K562 (cell line): ENCODE results near the gene NKX1-2. TPM values are rescaled to one million over a fixed set of nuclear protein-coding genes. Genes with fewer than 3 reads are reported as not detected.
A peak's percentile ranks its signal among the peaks of the same experiment; 100 is the strongest.

Source experiments
- ATAC-seq: fragments of 200-7000 bp; cut with Tn5 transposase; 3 replicates; pipeline ENCODE4 v1.9.1; 2020; ENCODE audit warnings: moderate library complexity
- BruUV-seq: library from RNA; stranded (reverse); fragments of 400-500 nt; replicated peaks from 2 replicates; lab custom pipeline; 2021; lab: Mats Ljungman, UMichigan
- CTCF ChIA-PET: fragments of 300-600 bp; formaldehyde crosslinking; extraction: SDS; loops from one replicate; lab custom pipeline; 2021; ENCODE audit warnings: low intra/inter-chr PET ratio; lab: Yijun Ruan, JAX
- POLR2A ChIA-PET: fragments of 300-600, 350-650 bp; sonication (Branson Sonifier 250); formaldehyde crosslinking; extraction: SDS; loops from one replicate; lab custom pipeline; 2021; ENCODE audit warnings: antibody characterized with exemption, inconsistent platforms; lab: Yijun Ruan, JAX
- DNase-seq, 4 experiments: peaks; one replicate each; pipeline versions ENCODE4 v3.0.0 to v3.0.0-alpha.2; 2011 to 2018; ENCODE audit warnings: low spot score in 3 of 4, mixed read lengths in 3 of 4; ENCODE audit errors: extremely low read depth in 1 of 4
- FAIRE-seq: peaks from 2 replicates; lab custom pipeline; 2011; peaks lifted over from hg19 to GRCh38; lab: Jason Lieb, UNC
- H2AFZ ChIP-seq: 2 replicates; pipeline ENCODE4 v1.6.0; 2011; ENCODE audit warnings: low read depth, low read length, control low read depth, inconsistent platforms
- H3K27ac ChIP-seq: fragments of 200-600 bp; 3 replicates; pipeline ENCODE4 v1.8.0; 2011; ENCODE audit warnings: low read depth, mild to moderate bottlenecking, control low read depth, inconsistent platforms, low read length, moderate library complexity, mixed read lengths; ENCODE audit errors: extremely low read depth
- H3K27me3 ChIP-seq, 2 experiments: fragments of 300-600 bp in 1 of 2; 2 replicates in 1 of 2; 3 replicates in 1 of 2; pipeline versions ENCODE4 v1.6.0 to v1.8.0; 2011; ENCODE audit warnings: inconsistent platforms in 2 of 2, low read length in 2 of 2, mild to moderate bottlenecking in 1 of 2, mixed read lengths in 1 of 2, moderate library complexity in 1 of 2; ENCODE audit not compliant: control insufficient read depth in 2 of 2, insufficient read depth in 2 of 2
- H3K36me3 ChIP-seq: fragments of 300-600 bp; 3 replicates; pipeline ENCODE4 v1.8.0; 2011; ENCODE audit warnings: mild to moderate bottlenecking, low read length, inconsistent platforms; ENCODE audit not compliant: control insufficient read depth, insufficient read depth
- H3K4me1 ChIP-seq, 2 experiments: fragments of 200-600 bp in 1 of 2; replicated peaks in 1 of 2; 2 replicates in 1 of 2; 3 replicates in 1 of 2; pipeline versions ENCODE4 v1.5.1 to v1.8.0; 2011; ENCODE audit warnings: inconsistent platforms in 2 of 2, low read length in 2 of 2, mild to moderate bottlenecking in 1 of 2, mixed read lengths in 1 of 2, moderate library complexity in 1 of 2; ENCODE audit not compliant: control insufficient read depth in 2 of 2, insufficient read depth in 2 of 2
- H3K4me2 ChIP-seq: 2 replicates; pipeline ENCODE4 v1.6.1; 2011; ENCODE audit warnings: low read length, control low read depth, inconsistent platforms, mixed read lengths; ENCODE audit not compliant: insufficient read depth
- H3K4me3 ChIP-seq: fragments of 200-600 bp; sonication (generic), shearing (Covaris generic); 2 replicates; pipeline ENCODE4 v1.5.1; 2016; ENCODE audit warnings: control low read depth, inconsistent platforms
- H3K79me2 ChIP-seq: fragments of 200-600 bp; 3 replicates; pipeline ENCODE4 v1.8.0; 2011; ENCODE audit warnings: low read length, inconsistent platforms; ENCODE audit not compliant: control insufficient read depth, insufficient read depth
- H3K9ac ChIP-seq, 2 experiments: 2 replicates each; pipeline versions ENCODE4 v1.6.0 to v1.6.1; 2011; ENCODE audit warnings: low read depth in 2 of 2, low read length in 2 of 2, control low read depth in 1 of 2, inconsistent platforms in 1 of 2, mild to moderate bottlenecking in 1 of 2, mixed read lengths in 1 of 2; ENCODE audit not compliant: insufficient read depth in 1 of 2
- H3K9me1 ChIP-seq: one replicate; pipeline ENCODE4 v1.6.0; 2011; ENCODE audit warnings: inconsistent platforms, mild to moderate bottlenecking, low read length, moderate library complexity; ENCODE audit not compliant: control insufficient read depth, insufficient read depth
- H3K9me3 ChIP-seq: replicated peaks from 2 replicates; pipeline ENCODE4 v1.5.1; 2011; ENCODE audit warnings: low read depth, low read length, inconsistent platforms; ENCODE audit not compliant: control insufficient read depth, insufficient read depth
- H4K20me1 ChIP-seq: replicated peaks from 2 replicates; pipeline ENCODE4 v1.6.1; 2011; ENCODE audit warnings: low read length, inconsistent platforms, mixed read lengths; ENCODE audit not compliant: control insufficient read depth, insufficient read depth
- HLTF ChIP-seq: fragments of 450-650 bp; IDR thresholded peaks from 2 replicates; pipeline ENCODE4 v1.6.1; 2016
- IFI16 ChIP-seq: fragments of 250-450 bp; sonication (Bioruptor Pico); IDR thresholded peaks from 2 replicates; pipeline ENCODE4 v2.1.2; 2022; ENCODE audit warnings: mild to moderate bottlenecking, inconsistent platforms
- KHSRP ChIP-seq: fragments of 450-650 bp; IDR thresholded peaks from 2 replicates; pipeline ENCODE4 v1.6.1; 2017
- RBFOX2 ChIP-seq: fragments of 200-400 bp; formaldehyde crosslinking; IDR thresholded peaks from 2 replicates; pipeline ENCODE4 v1.6.1; 2017; ENCODE audit warnings: low read depth, mild to moderate bottlenecking, low read length, moderate library complexity
- REST ChIP-seq, 2 experiments: fragments of 450-650 bp; formaldehyde crosslinking in 1 of 2; IDR thresholded peaks; 2 replicates each; pipeline versions ENCODE4 v1.4.0 to v1.6.1; 2014 to 2020; ENCODE audit warnings: mild to moderate bottlenecking in 2 of 2, borderline replicate concordance in 1 of 2, low read depth in 1 of 2
- SIX5 ChIP-seq, 2 experiments: IDR thresholded peaks; 2 replicates each; pipeline ENCODE4 v1.6.1; 2011; ENCODE audit warnings: low read length in 2 of 2, borderline replicate concordance in 1 of 2, low read depth in 1 of 2, mild to moderate bottlenecking in 1 of 2, moderate library complexity in 1 of 2; ENCODE audit not compliant: insufficient read depth in 1 of 2
- SRSF9 ChIP-seq: fragments of 200-400 bp; formaldehyde crosslinking; IDR thresholded peaks from 2 replicates; pipeline ENCODE4 v1.6.1; 2017; ENCODE audit warnings: low read depth, low read length, borderline replicate concordance
- WHSC1 ChIP-seq: IDR thresholded peaks from one replicate; pipeline ENCODE4 v1.6.1; 2012; ENCODE audit warnings: low read length, control low read depth, inconsistent platforms
- ZNF12 ChIP-seq: sonication (generic); formaldehyde crosslinking; IDR thresholded peaks from 2 replicates; pipeline ENCODE4 v1.4.0; 2020; ENCODE audit warnings: mild to moderate bottlenecking, missing genetic modification reagents
- ZNF282 ChIP-seq: sonication (generic); formaldehyde crosslinking; IDR thresholded peaks from 2 replicates; pipeline ENCODE4 v1.8.1; 2023; ENCODE audit warnings: missing genetic modification reagents
- ZNF77 ChIP-seq: fragments of 250-450 bp; sonication (Bioruptor Pico); IDR thresholded peaks from 2 replicates; pipeline ENCODE4 v1.5.0; 2020
- ZNF778 ChIP-seq: fragments of 450-650 bp; formaldehyde crosslinking; IDR thresholded peaks from 2 replicates; pipeline ENCODE4 v1.4.0; 2020; ENCODE audit warnings: mild to moderate bottlenecking, moderate library complexity
- WGBS: fragments of 100-300 bp; shearing (Covaris generic); methylation state at CpG from one replicate; pipeline ENCODE4 v1.1.6; 2016; ENCODE audit warnings: low coverage, mixed read lengths; ENCODE audit not compliant: insufficient coverage; ENCODE audit errors: missing lambda C conversion rate; 5-methylcytosine and 5-hydroxymethylcytosine counted together
- in situ Hi-C: fragments of 300-500 bp; cut with MboI; formaldehyde crosslinking; loops from 4 replicates; pipeline ENCODE4 v1.15.0; 2018; ENCODE audit warnings: inconsistent platforms, mixed read lengths
- intact Hi-C: fragments of 100-400 bp; cut with micrococcal nuclease; formaldehyde crosslinking; loops from 2 replicates; pipeline ENCODE4 v1.14.2; 2022
- polyA plus RNA-seq, 8 experiments: library from polyadenylated mRNA; depleted of rRNA in 4 of 8; stranded (reverse) in 5 of 8; unstranded in 3 of 8; fragments of >200 nt; fragmentation: Nextera tagmentation in 2 of 8; fragmentation: Illumina TruSeq in 1 of 8; extraction: Ambion mirVana in 2 of 8; extraction: Trizol in 1 of 8; gene quantifications; 2 replicates each; pipeline versions ENCODE4 v1.2.1 to v1.2.3, GENCODE V29; 2011 to 2014; ENCODE audit warnings: inconsistent platforms in 1 of 8, missing spikeins in 1 of 8
- total RNA-seq, 7 experiments: library from RNA; depleted of rRNA in 6 of 7; stranded (reverse); fragments of >200 nt in 6 of 7; fragmentation: Illumina TruSeq in 2 of 7; extraction: Trizol in 2 of 7; gene quantifications; 2 replicates each; pipeline versions ENCODE4 v1.2.1 to v1.2.3, GENCODE V29; 2011 to 2021; ENCODE audit warnings: low replicate concordance in 1 of 7

Gene NKX1-2
- total and polyA plus RNA-seq, 9 of the 15 experiments (the other 6 are each of a cell fraction or from before 2014, with no cell fraction given), result not detected

GRCh38 chr10:124472071-124472470 is 22.2 kb upstream of the NKX1-2 start:
- Histone ChIP-seq H3K4me1 (peaks cover 2 to 20% of the 10 kb centered on the region in 2 experiments; a peak in 4 of 5 replicates), H3K79me2 (no peaks in the 10 kb centered on the region), H3K27me3 (no peaks in the 10 kb centered on the region), H3K4me2 (no peak overlapping the region), H4K20me1 (no peaks in the 10 kb centered on the region), H3K36me3 (no peaks in the 10 kb centered on the region), H2AFZ (no peak overlapping the region), H3K9me3 (no peaks in the 10 kb centered on the region), H3K27ac (no peak overlapping the region), H3K9me1 (no peaks in the 10 kb centered on the region), H3K9ac (no peak overlapping the region), H3K4me3 (no peak overlapping the region)
- ChIA-PET CTCF (no interaction called here), POLR2A (interaction anchor here (0.5 to 1.5 kb wide), 3 partner anchors 11 to 244 kb away, joined by 3 to 8 read pairs (median 3); no protein-coding TSS in a partner anchor)
- ATAC-seq, result peak; percentile 15
- FAIRE-seq, result peak; percentile 46
- DNase-seq, result no peak
- in situ Hi-C loops (no loop called here), intact Hi-C loops (no loop called here)
- no TSS peak for BruUV-seq
- no peak for TF ChIP-seq ZNF778 (CRISPR knock-in tag)
- no peak for TF ChIP-seq REST (IDR thresholded peaks at IDR 0.05; ENCODE audit: borderline replicate concordance)
- no peak for TF ChIP-seq REST (CRISPR knock-in tag; IDR thresholded peaks at IDR 0.05; ENCODE audit: low read depth)
- no peak for TF ChIP-seq SIX5 (IDR thresholded peaks at IDR 0.05; ENCODE audit: borderline replicate concordance in 1 of 2, insufficient read depth in 1 of 2, low read depth in 1 of 2, low read length in 2 of 2)
- no peak for TF ChIP-seq ZNF77
- TF ChIP-seq RBFOX2, result no peak
- TF ChIP-seq SRSF9, result no peak
- TF ChIP-seq ZNF282, result no peak
- no peak for TF ChIP-seq KHSRP
- no peak for TF ChIP-seq HLTF
- no peak for TF ChIP-seq IFI16
- no peak for TF ChIP-seq WHSC1
- no peak for TF ChIP-seq ZNF12
- 76% methylated on average over 6 of the region's 6 CpGs for WGBS
